Left ventricle myocardium inferior (tissue), 1 donor: ENCODE measurements around the gene F5. TPM values are rescaled to one million over a fixed set of nuclear protein-coding genes. Genes with fewer than 3 reads are reported as not detected.

Experiments
- DNase-seq: peaks from one replicate; pipeline ENCODE4 v3.0.0-alpha.2; 2020
- H3K27ac ChIP-seq: fragments of 200-600 bp; replicated peaks from 2 replicates; pipeline ENCODE4 v1.8.0; 2021
- H3K27me3 ChIP-seq: fragments of 200-600 bp; 2 replicates; pipeline ENCODE4 v1.8.0; 2021; ENCODE audit warnings: low read depth
- H3K36me3 ChIP-seq: fragments of 200-600 bp; 2 replicates; pipeline ENCODE4 v1.8.0; 2021
- H3K4me1 ChIP-seq: fragments of 200-600 bp; 2 replicates; pipeline ENCODE4 v1.8.0; 2021
- H3K4me3 ChIP-seq: fragments of 200-600 bp; 2 replicates; pipeline ENCODE4 v1.8.0; 2021; ENCODE audit warnings: mild to moderate bottlenecking, moderate library complexity
- H3K9me3 ChIP-seq: fragments of 200-600 bp; replicated peaks from 2 replicates; pipeline ENCODE4 v1.8.0; 2021
- CTCF ChIP-seq: fragments of 200-600 bp; IDR thresholded peaks from 2 replicates; pipeline ENCODE4 v1.8.0; 2021; ENCODE audit warnings: antibody characterized with exemption, mild to moderate bottlenecking, borderline replicate concordance
- intact Hi-C: fragments of 100-400 bp; cut with micrococcal nuclease; formaldehyde crosslinking; loops from one replicate; pipeline ENCODE4 v1.11.0; 2022
- total RNA-seq: library from RNA; stranded (reverse); fragmentation: NEBNext Ultra II Directional; extraction: Animal tissue kit (Norgen Biotek cat#: 25700); gene quantifications from one replicate; pipeline ENCODE4 v1.2.1, GENCODE V29; 2021
- donor health status: DM: no; HTN: yes; CAD: no; lungs with severe emphysema.

F5 gene
- total RNA-seq, 1 donor from 2014 or later: 14.7 TPM

DNA sequence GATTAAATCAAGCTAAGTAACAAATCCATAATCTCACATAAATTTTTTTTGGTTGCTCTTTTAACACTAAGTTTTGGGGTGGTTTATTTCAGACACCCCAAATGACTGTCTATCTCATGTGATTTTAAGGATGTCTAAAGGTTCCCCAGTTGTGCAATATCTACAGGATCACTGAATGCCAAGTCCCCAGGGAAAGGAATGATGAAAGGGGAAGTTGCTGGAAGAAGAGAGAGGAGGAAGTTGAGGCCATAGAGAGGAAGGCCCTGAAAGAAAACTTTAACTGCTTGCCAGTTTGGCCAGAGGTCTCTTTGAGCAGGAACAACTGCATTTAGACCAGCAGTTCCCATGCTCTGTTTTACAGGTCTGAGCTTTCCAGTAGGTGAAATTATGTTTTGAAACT is 73.1 kb downstream of the F5 start:
- Histone ChIP-seq H3K27ac (peak overlapping the region; percentile 58), H3K36me3 (peaks cover 5% of the 10 kb centered on the region), H3K27me3 (no peaks in the 10 kb centered on the region), H3K4me3 (no peak overlapping the region), H3K4me1 (peaks cover 16% of the 10 kb centered on the region), H3K9me3 (no peaks in the 10 kb centered on the region)
- no peak for DNase-seq
- intact Hi-C loops: no loop called here
- no peak for TF ChIP-seq CTCF

GRCh38 chr1:169511316-169512005 is 74.8 kb downstream of the F5 start:
- Histone ChIP-seq H3K9me3 (no peaks in the 10 kb centered on the region), H3K4me3 (no peak overlapping the region), H3K36me3 (peaks cover 5% of the 10 kb centered on the region), H3K4me1 (peaks cover 18% of the 10 kb centered on the region), H3K27me3 (no peaks in the 10 kb centered on the region), H3K27ac (peak overlapping the region; percentile 58)
- no peak for TF ChIP-seq CTCF
- DNase-seq: no peak
- intact Hi-C loops: no loop called here

DNA sequence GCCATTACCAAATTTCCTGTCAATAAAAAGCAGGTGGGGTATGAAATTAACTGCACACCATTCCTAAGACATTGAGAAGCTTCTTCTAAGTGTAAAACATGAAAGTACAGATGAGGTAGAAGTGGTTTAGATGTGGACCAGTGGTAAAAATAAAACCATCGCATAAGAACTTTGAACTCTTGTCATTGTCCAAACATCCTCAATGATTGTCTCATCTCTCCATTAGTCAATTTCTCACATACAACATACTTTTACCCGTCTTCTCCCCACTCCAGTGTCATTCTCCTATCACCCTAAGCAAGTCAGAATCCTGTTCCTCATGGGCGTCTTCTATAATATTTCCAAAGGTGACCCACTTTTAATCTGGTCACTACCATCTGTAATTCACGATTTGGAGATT is 76.2 kb downstream of the F5 start:
- no peak for TF ChIP-seq CTCF
- peak overlapping the region; percentile 58 for H3K27ac ChIP-seq

GRCh38 chr1:169509354-169509753 is 76.9 kb downstream of the F5 start:
- Histone ChIP-seq H3K4me1 (peaks cover 18% of the 10 kb centered on the region), H3K27ac (peak overlapping the region; percentile 11), H3K27me3 (no peaks in the 10 kb centered on the region), H3K4me3 (no peak overlapping the region), H3K36me3 (no peaks in the 10 kb centered on the region), H3K9me3 (no peaks in the 10 kb centered on the region)
- DNase-seq: no peak
- intact Hi-C loops: no loop called here
- peak; percentile 46 for TF ChIP-seq CTCF

More for the DNA sequence above, 76.2 kb downstream of the F5 start:
- H3K4me1 ChIP-seq: peaks cover 18% of the 10 kb centered on the region
- no peak for DNase-seq
- no peaks in the 10 kb centered on the region for H3K27me3 ChIP-seq
- intact Hi-C loops: no loop called here
- H3K9me3 ChIP-seq: no peaks in the 10 kb centered on the region
- no peak overlapping the region for H3K4me3 ChIP-seq
- peaks cover under 1% of the 10 kb centered on the region for H3K36me3 ChIP-seq

- Histone ChIP-seq H3K4me3 (no peak overlapping the region), H3K27ac (peak overlapping the region; percentile 11), H3K27me3 (no peaks in the 10 kb centered on the region)
Observed at GRCh38 chr1:169508432-169509338, 77.6 kb downstream of the F5 start.

More at GRCh38 chr1:169508432-169509338, 77.6 kb downstream of the F5 start:
- TF ChIP-seq CTCF: no peak
- Histone ChIP-seq H3K9me3 (no peaks in the 10 kb centered on the region), H3K36me3 (no peaks in the 10 kb centered on the region), H3K4me1 (peaks cover 18% of the 10 kb centered on the region)
- no peak for DNase-seq
- intact Hi-C loops: no loop called here
